CD8-positive, alpha-beta memory T cell (primary cell): ENCODE results near the gene MICU1. TPM values are rescaled to one million over a fixed set of nuclear protein-coding genes. Genes with fewer than 3 reads are reported as not detected.
A peak's percentile ranks its signal among the peaks of the same experiment; 100 is the strongest.

ENCODE experiments used
- CTCF ChIA-PET: fragments of 350-600 bp; sonication (Branson Sonifier 250); formaldehyde crosslinking; loops from one replicate; lab custom pipeline; 2021; ENCODE audit warnings: antibody characterized with exemption; lab: Charles Lee
- POLR2A ChIA-PET: fragments of 350-600 bp; sonication (Branson Sonifier 250); formaldehyde crosslinking; loops from one replicate; lab custom pipeline; 2021; ENCODE audit warnings: antibody characterized with exemption; lab: Charles Lee
- DNase-seq, 5 donors: peaks; one replicate each; pipeline versions ENCODE4 v3.0.0 to v3.0.0-alpha.2; 2020 to 2022; ENCODE audit warnings: mixed read lengths in 1 of 5
- H3K27ac ChIP-seq: one replicate; pipeline ENCODE4 v1.7.0; 2013; ENCODE audit warnings: low read depth, mild to moderate bottlenecking, low read length, moderate library complexity
- H3K27me3 ChIP-seq: 2 replicates; pipeline ENCODE4 v1.7.0; 2013; ENCODE audit warnings: low read length, mild to moderate bottlenecking; ENCODE audit not compliant: insufficient read depth, poor library complexity, severe bottlenecking
- H3K36me3 ChIP-seq: 2 replicates; pipeline ENCODE4 v1.7.0; 2013; ENCODE audit warnings: mild to moderate bottlenecking, low read length, moderate library complexity; ENCODE audit not compliant: insufficient read depth
- H3K4me1 ChIP-seq: 2 replicates; pipeline ENCODE4 v1.7.0; 2013; ENCODE audit warnings: mild to moderate bottlenecking, low read length, moderate library complexity; ENCODE audit not compliant: insufficient read depth
- H3K4me3 ChIP-seq: 2 replicates; pipeline ENCODE4 v1.7.0; 2013; ENCODE audit warnings: mild to moderate bottlenecking, low read length
- H3K9me3 ChIP-seq: 2 replicates; pipeline ENCODE4 v1.7.0; 2013; ENCODE audit warnings: mild to moderate bottlenecking, low read length
- H3K27ac Mint-ChIP-seq, 8 donors: one replicate each; pipeline ENCODE4 v1.8.0; 2020 to 2021; ENCODE audit warnings: mixed read lengths in 8 of 8, mild to moderate bottlenecking in 6 of 8, inconsistent platforms in 3 of 8, moderate library complexity in 3 of 8
- H3K27me3 Mint-ChIP-seq, 2 donors: one replicate each; pipeline ENCODE4 v1.8.0; 2020 to 2021; ENCODE audit warnings: mixed read lengths in 2 of 2, mild to moderate bottlenecking in 1 of 2, moderate library complexity in 1 of 2
- H3K36me3 Mint-ChIP-seq, 3 donors: one replicate each; pipeline ENCODE4 v1.8.0; 2020 to 2021; ENCODE audit warnings: mixed read lengths in 3 of 3, inconsistent platforms in 1 of 3, mild to moderate bottlenecking in 1 of 3
- H3K4me1 Mint-ChIP-seq, 3 donors: one replicate each; pipeline ENCODE4 v1.8.0; 2020 to 2021; ENCODE audit warnings: mixed read lengths in 3 of 3, inconsistent platforms in 1 of 3, mild to moderate bottlenecking in 1 of 3
- H3K4me3 Mint-ChIP-seq, 7 donors: one replicate each; pipeline ENCODE4 v1.8.0; 2020 to 2021; ENCODE audit warnings: mixed read lengths in 7 of 7, mild to moderate bottlenecking in 6 of 7, moderate library complexity in 4 of 7, inconsistent platforms in 2 of 7
- H3K9me3 Mint-ChIP-seq, 5 donors: one replicate each; pipeline ENCODE4 v1.8.0; 2020 to 2022; ENCODE audit warnings: mixed read lengths in 5 of 5, mild to moderate bottlenecking in 3 of 5, moderate library complexity in 2 of 5, inconsistent platforms in 1 of 5
- polyA plus RNA-seq: library from polyadenylated mRNA; unstranded; fragments of 300-500 nt; fragmentation: Illumina TruSeq; gene quantifications from one replicate; pipeline ENCODE4 v1.2.3, GENCODE V29; 2021
- total RNA-seq, 2 experiments: library from RNA; stranded (reverse); gene quantifications; one replicate each; pipeline ENCODE4 v1.2.3, GENCODE V29; 2021

MICU1 gene
- total and polyA plus RNA-seq, 3 experiments from 2014 or later = 25.3 to 27.9 (median 26.9) TPM

- ChIA-PET POLR2A (interaction anchor here (0.7 kb wide), 1 partner anchor 157 kb away, joined by 4 read pairs; no protein-coding TSS in a partner anchor), CTCF (interaction anchor here (0.7 kb wide), 1 partner anchor 370 kb away, joined by 3 read pairs; no protein-coding TSS in a partner anchor)
- H3K27ac ChIP-seq = no peak overlapping the region
- Mint-ChIP-seq H3K27ac (peak overlapping the region in 2 of 8 donors; percentile 13 to 47), H3K9me3 (no peaks in the 10 kb centered on the region), H3K4me3 (no peak overlapping the region), H3K4me1 (peaks cover 5 to 13% (median 11%) of the 10 kb centered on the region in 3 donors), H3K36me3 (peaks cover 6 to 36% (median 8%) of the 10 kb centered on the region in 3 donors), H3K27me3 (no peaks in the 10 kb centered on the region)
- H3K27me3 ChIP-seq = no peaks in the 10 kb centered on the region
- H3K4me3 ChIP-seq = no peak overlapping the region
- H3K4me1 ChIP-seq = no peaks in the 10 kb centered on the region
- H3K36me3 ChIP-seq = no peaks in the 10 kb centered on the region
- DNase-seq = no peak
- no peaks in the 10 kb centered on the region for H3K9me3 ChIP-seq
Measured at GRCh38 chr10:72567889-72568640, 57.8 kb downstream of the MICU1 start.

GRCh38 chr10:72567421-72567820, 58.5 kb downstream of the MICU1 start:
- H3K27me3 Mint-ChIP-seq = no peaks in the 10 kb centered on the region
- DNase-seq = no peak
- H3K4me3 Mint-ChIP-seq = no peak overlapping the region
- ChIA-PET CTCF (no interaction called here), POLR2A (no interaction called here)
- H3K27ac Mint-ChIP-seq = peak overlapping the region in 2 of 8 donors; percentile 44 to 63
- no peak overlapping the region for H3K27ac ChIP-seq
- H3K4me1 Mint-ChIP-seq = peaks cover 7 to 18% (median 12%) of the 10 kb centered on the region in 3 donors
- no peaks in the 10 kb centered on the region for H3K9me3 Mint-ChIP-seq
- no peaks in the 10 kb centered on the region for H3K36me3 ChIP-seq
- H3K9me3 ChIP-seq = no peaks in the 10 kb centered on the region
- H3K4me1 ChIP-seq = no peaks in the 10 kb centered on the region
- no peaks in the 10 kb centered on the region for H3K27me3 ChIP-seq
- peaks cover 9 to 43% (median 12%) of the 10 kb centered on the region in 3 donors for H3K36me3 Mint-ChIP-seq
- H3K4me3 ChIP-seq = no peak overlapping the region

- Histone ChIP-seq H3K9me3 (no peaks in the 10 kb centered on the region), H3K27me3 (no peaks in the 10 kb centered on the region), H3K36me3 (no peaks in the 10 kb centered on the region), H3K4me1 (no peaks in the 10 kb centered on the region), H3K27ac (no peak overlapping the region), H3K4me3 (no peak overlapping the region)
- POLR2A ChIA-PET = no interaction called here
- Mint-ChIP-seq H3K9me3 (no peaks in the 10 kb centered on the region), H3K4me3 (no peak overlapping the region), H3K27ac (peak overlapping the region in 1 of 8 donors; percentile 26), H3K27me3 (no peaks in the 10 kb centered on the region), H3K36me3 (peaks cover 26 to 65% (median 29%) of the 10 kb centered on the region in 3 donors), H3K4me1 (peaks cover 7 to 18% (median 12%) of the 10 kb centered on the region in 3 donors)
- no peak for DNase-seq
- CTCF ChIA-PET = interaction anchor here (1.0 kb wide), 1 partner anchor 15 kb away, joined by 3 read pairs; no protein-coding TSS in a partner anchor
Measured at GRCh38 chr10:72564596-72564995, 61.3 kb downstream of the MICU1 start.

- peak overlapping the region in 4 of 8 donors; percentile 2 to 56 (median 32) for H3K27ac Mint-ChIP-seq
- Histone ChIP-seq H3K36me3 (no peaks in the 10 kb centered on the region), H3K4me3 (no peak overlapping the region), H3K27me3 (no peaks in the 10 kb centered on the region), H3K9me3 (no peaks in the 10 kb centered on the region), H3K4me1 (no peaks in the 10 kb centered on the region), H3K27ac (no peak overlapping the region)
- H3K4me1 Mint-ChIP-seq = peaks cover 7 to 18% (median 11%) of the 10 kb centered on the region in 3 donors
- POLR2A ChIA-PET = no interaction called here
- DNase-seq = no peak
- H3K27me3 Mint-ChIP-seq = no peaks in the 10 kb centered on the region
- CTCF ChIA-PET = no interaction called here
- peaks cover 26 to 69% (median 33%) of the 10 kb centered on the region in 3 donors for H3K36me3 Mint-ChIP-seq
- H3K4me3 Mint-ChIP-seq = no peak overlapping the region
- H3K9me3 Mint-ChIP-seq = no peaks in the 10 kb centered on the region
Measured at GRCh38 chr10:72563327-72563932, 62.4 kb downstream of the MICU1 start.

- no peaks in the 10 kb centered on the region for H3K36me3 ChIP-seq
- H3K4me3 ChIP-seq = no peak overlapping the region
- no peak overlapping the region for H3K27ac ChIP-seq
- no peak overlapping the region for H3K27ac Mint-ChIP-seq
- H3K4me1 Mint-ChIP-seq = peaks cover 7 to 12% (median 9%) of the 10 kb centered on the region in 3 donors
- no peaks in the 10 kb centered on the region for H3K9me3 Mint-ChIP-seq
- H3K4me3 Mint-ChIP-seq = no peak overlapping the region
- ChIA-PET POLR2A (no interaction called here), CTCF (no interaction called here)
- H3K9me3 ChIP-seq = no peaks in the 10 kb centered on the region
- no peaks in the 10 kb centered on the region for H3K27me3 ChIP-seq
- peaks cover 26 to 78% (median 38%) of the 10 kb centered on the region in 3 donors for H3K36me3 Mint-ChIP-seq
- H3K27me3 Mint-ChIP-seq = no peaks in the 10 kb centered on the region
- no peaks in the 10 kb centered on the region for H3K4me1 ChIP-seq
- DNase-seq = no peak
Measured at GRCh38 chr10:72561745-72562166, 64.1 kb downstream of the MICU1 start.

GRCh38 chr10:72557362-72557761, 68.5 kb downstream of the MICU1 start:
- Histone ChIP-seq H3K4me3 (no peak overlapping the region), H3K27me3 (no peaks in the 10 kb centered on the region), H3K9me3 (no peaks in the 10 kb centered on the region), H3K4me1 (no peaks in the 10 kb centered on the region), H3K27ac (no peak overlapping the region), H3K36me3 (no peaks in the 10 kb centered on the region)
- Mint-ChIP-seq H3K27me3 (no peaks in the 10 kb centered on the region), H3K9me3 (no peaks in the 10 kb centered on the region), H3K4me1 (no peaks in the 10 kb centered on the region), H3K36me3 (peaks cover 17 to 49% (median 28%) of the 10 kb centered on the region in 3 donors), H3K4me3 (no peak overlapping the region), H3K27ac (no peak overlapping the region)
- DNase-seq = no peak
- CTCF ChIA-PET = no interaction called here
- POLR2A ChIA-PET = interaction anchor here (0.5 kb wide), 1 partner anchor 18 kb away, joined by 17 read pairs; no protein-coding TSS in a partner anchor

GRCh38 chr10:72552857-72553256, 73.0 kb downstream of the MICU1 start:
- Mint-ChIP-seq H3K36me3 (peaks cover 6 to 48% (median 12%) of the 10 kb centered on the region in 3 donors), H3K27me3 (no peaks in the 10 kb centered on the region), H3K27ac (no peak overlapping the region), H3K9me3 (no peaks in the 10 kb centered on the region), H3K4me3 (no peak overlapping the region), H3K4me1 (no peaks in the 10 kb centered on the region)
- no peaks in the 10 kb centered on the region for H3K27me3 ChIP-seq
- no peaks in the 10 kb centered on the region for H3K9me3 ChIP-seq
- ChIA-PET POLR2A (no interaction called here), CTCF (no interaction called here)
- H3K4me3 ChIP-seq = no peak overlapping the region
- peaks cover 5% of the 10 kb centered on the region for H3K36me3 ChIP-seq
- DNase-seq = no peak
- H3K4me1 ChIP-seq = no peaks in the 10 kb centered on the region
- H3K27ac ChIP-seq = no peak overlapping the region

GRCh38 chr10:72550239-72550638, 75.6 kb downstream of the MICU1 start:
- ChIA-PET CTCF (no interaction called here), POLR2A (no interaction called here)
- H3K9me3 Mint-ChIP-seq = no peaks in the 10 kb centered on the region
- Histone ChIP-seq H3K36me3 (peaks cover 8% of the 10 kb centered on the region), H3K9me3 (no peaks in the 10 kb centered on the region), H3K4me3 (no peak overlapping the region), H3K27ac (no peak overlapping the region), H3K4me1 (no peaks in the 10 kb centered on the region), H3K27me3 (no peaks in the 10 kb centered on the region)
- no peak for DNase-seq
- peaks cover 6 to 55% (median 14%) of the 10 kb centered on the region in 3 donors for H3K36me3 Mint-ChIP-seq
- peaks cover 0 to 1% of the 10 kb centered on the region in 2 donors for H3K27me3 Mint-ChIP-seq
- no peaks in the 10 kb centered on the region for H3K4me1 Mint-ChIP-seq
- no peak overlapping the region for H3K4me3 Mint-ChIP-seq
- no peak overlapping the region for H3K27ac Mint-ChIP-seq
